ENCODE data around the gene CCDC50.

The CCDC50 gene

DNA sequence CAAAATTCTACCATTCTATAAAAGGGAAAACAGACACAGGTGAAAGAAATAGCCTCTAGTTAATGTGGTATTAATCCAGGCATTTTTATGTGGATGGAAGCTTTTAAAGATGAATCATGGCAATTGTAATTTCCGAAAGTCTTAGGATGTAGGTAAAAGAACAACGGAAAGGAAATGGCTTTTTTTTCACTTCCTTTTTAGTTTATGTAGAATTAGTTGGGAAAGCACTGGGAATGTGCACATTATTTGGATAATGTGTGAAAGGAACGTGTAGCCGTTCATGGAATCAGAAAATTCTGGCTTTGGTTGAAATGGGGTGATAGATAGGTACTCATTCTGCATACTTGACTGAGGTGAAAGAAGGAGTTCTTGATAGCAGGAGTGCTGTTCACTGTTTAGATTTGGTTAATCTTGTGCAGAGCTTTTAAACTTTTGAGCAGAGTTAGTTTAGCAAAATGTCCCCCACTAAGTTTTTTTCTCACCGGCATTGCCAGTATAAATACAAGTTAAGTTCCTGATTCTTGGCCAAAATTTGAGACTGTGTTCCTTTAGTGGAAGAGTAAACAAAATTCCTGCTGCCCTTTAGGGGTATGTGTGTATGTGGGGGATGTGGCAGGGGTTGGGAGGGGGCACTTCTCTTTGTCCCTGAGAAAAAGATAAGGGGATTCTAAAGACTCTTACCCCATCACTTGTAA, 21.3 kb downstream of the CCDC50 start:
- no peak for DNase-seq (ENCODE audit: low read depth)

- no peak for DNase-seq (ENCODE audit: low read depth)
Observed at GRCh38 chr3:191352014-191352413, 22.8 kb downstream of the CCDC50 start.

DNA sequence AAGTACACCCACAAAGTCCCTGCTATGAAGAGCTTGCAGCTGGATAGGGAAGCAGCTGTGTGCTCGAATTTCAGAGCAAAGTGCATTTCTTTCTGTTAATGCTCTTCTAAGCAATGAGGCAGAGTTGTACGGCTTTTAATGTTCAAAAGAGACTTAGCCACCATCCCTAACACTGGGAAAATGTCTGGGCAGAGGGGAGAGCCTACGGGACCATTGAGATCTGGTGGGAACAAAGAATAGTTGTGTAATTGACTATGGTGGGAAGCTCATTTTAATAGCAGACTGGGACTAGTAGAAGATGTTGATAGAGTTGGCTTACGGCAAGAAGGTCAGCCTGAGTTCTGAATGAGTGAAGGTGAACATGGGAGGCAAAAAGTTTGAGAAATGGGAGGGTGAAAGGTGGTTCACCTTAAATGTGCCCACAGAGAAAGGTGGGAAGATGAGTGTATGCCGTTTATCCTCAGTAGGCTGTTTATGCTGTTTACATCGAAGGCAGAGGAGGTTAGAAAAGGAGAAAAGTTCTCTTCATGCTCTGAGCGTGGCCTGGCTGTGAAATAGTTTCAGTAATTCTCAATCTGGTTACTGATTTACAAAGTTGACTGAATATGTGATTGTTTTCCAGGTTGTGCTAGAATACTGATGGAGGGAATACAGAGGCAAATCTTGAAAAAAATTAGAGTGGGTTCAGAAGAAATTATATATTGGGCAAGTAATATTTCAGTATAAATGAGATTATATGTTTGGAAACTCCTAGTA, 24.0 kb downstream of the CCDC50 start:
- DNase-seq (ENCODE audit: low read depth): no peak

DNA sequence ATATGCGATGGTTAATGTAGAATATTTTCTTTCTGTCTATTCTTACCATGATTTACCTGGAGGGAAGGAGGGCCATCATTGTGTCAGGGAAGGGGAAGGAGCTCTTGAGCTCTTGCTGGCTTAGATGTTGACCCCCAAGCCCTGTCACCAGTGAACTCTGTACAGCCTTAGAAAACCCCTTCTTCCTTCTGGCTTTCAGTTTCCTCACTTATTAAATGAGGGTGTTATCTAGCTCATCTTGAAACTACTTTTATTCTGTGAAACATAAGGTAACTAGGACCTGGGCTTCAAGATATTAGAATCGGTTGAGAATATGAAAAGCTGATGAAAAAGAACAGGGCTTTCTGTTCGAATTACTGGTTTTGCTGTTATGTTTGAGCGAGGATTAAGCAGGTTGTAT, 26.2 kb downstream of the CCDC50 start:
- DNase-seq (ENCODE audit: low read depth): no peak

- DNase-seq (ENCODE audit: low read depth): no peak
Observed at GRCh38 chr3:191356631-191357439, 27.6 kb downstream of the CCDC50 start.

DNA sequence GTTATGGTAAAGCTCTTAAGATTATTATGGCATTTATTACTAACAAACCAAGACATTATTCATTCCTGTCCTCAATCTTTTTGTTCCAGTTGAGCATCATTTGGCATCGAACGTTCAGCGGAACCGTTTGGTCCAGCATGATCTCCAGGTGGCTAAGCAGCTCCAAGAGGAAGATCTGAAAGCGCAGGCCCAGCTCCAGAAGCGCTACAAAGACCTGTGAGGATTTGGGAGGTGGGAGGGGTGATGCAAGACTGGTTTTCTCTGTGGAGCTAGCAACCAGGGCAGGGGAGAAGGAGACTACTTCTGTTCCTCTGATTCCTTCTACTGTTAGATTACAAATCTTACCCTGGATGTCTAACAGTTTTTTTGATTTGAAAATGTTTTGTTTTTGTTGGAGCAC, 28.7 kb downstream of the CCDC50 start:
- no peak for DNase-seq (ENCODE audit: low read depth)

DNA sequence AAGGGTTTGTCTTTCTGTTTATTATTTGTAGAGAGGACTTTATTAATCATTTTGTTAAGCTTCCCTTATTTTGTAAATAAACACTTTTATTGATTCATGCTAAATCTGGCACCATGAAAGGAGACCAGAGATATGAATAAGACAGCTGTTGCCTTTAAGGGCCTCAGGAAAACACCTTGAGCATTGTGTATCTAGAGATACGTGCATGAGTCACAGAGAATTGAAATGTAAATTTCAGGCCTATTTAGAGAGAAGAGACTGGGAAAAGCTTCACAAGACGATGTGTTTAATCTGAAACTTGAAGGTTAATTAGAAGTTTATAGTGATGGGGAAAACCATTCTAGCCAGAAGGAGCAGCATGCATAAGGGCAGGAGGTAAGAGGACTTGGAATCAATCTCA, 29.7 kb downstream of the CCDC50 start:
- no peak for DNase-seq (ENCODE audit: low read depth)

DNA sequence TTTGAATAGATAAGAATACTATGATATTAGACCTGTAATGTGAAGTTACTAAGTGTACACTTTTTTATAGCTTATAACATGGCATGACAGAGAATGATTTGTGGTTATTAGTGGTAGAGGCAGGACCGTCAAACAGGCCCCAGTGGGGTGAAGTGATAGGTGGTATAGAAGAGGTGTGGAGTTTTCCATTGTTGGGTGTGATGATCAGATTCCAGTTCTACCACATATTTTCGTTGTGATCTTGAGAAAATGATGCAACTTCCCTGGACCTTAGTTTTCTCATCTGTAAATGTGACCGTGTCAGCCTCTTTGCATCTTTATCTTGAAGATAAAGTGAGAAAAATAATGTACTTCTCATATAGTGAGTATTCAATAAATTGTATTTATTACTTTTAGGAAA, 31.4 kb downstream of the CCDC50 start:
- DNase-seq (ENCODE audit: low read depth): no peak

- DNase-seq (ENCODE audit: low read depth): no peak
Observed at GRCh38 chr3:191361456-191361855, 32.3 kb downstream of the CCDC50 start.

GRCh38 chr3:191362037-191362436, 32.8 kb downstream of the CCDC50 start:
- no peak for DNase-seq (ENCODE audit: low read depth)

- DNase-seq (ENCODE audit: low read depth): no peak
Observed at GRCh38 chr3:191362524-191363090, 33.4 kb downstream of the CCDC50 start.

DNA sequence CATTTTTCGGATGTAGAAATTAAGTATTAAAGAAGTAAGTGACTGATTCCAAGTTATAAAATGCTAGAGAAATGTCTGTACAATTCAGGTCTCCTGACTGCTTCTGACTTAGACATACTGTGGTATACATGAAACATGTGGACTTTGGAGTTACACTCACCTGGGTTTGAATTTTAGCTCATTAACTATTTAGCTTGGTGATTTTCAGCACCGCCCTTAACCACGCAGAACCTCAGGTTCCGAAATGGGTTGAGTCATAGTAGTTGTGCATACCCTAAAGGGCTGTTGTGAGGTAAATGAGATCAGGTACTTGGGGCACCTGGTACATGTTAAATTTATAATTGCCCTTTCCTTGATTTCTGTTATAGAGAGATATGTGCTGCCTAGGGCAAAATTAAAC, 34.0 kb downstream of the CCDC50 start:
- DNase-seq (ENCODE audit: low read depth): no peak

- DNase-seq (ENCODE audit: low read depth): no peak
Observed at GRCh38 chr3:191366675-191367074, 37.5 kb downstream of the CCDC50 start.

- no peak for DNase-seq (ENCODE audit: low read depth)
Observed at GRCh38 chr3:191368755-191369615, 39.8 kb downstream of the CCDC50 start.

DNA sequence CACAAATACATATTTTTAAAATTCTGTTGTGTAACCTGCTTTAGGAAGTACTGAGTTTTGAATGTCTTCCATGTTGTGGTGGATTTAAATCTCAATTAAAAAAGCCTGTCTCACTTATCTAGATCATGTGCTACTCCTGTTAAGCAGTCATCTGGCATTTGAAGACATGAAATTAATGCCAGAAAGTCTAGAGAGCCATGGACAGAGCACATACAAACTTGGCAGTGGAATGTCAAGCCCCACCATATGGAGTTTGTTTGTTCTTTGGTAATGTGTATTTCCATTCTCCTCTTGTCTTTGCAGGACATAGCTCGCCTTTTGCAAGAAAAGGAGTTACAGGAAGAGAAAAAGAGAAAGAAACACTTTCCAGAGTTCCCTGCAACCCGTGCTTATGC, 40.4 kb downstream of the CCDC50 start:
- DNase-seq (ENCODE audit: low read depth): no peak

GRCh38 chr3:191372122-191372521, 42.9 kb downstream of the CCDC50 start:
- no peak for DNase-seq (ENCODE audit: low read depth)

GRCh38 chr3:191373327-191373726, 44.1 kb downstream of the CCDC50 start:
- DNase-seq (ENCODE audit: low read depth): no peak

DNA sequence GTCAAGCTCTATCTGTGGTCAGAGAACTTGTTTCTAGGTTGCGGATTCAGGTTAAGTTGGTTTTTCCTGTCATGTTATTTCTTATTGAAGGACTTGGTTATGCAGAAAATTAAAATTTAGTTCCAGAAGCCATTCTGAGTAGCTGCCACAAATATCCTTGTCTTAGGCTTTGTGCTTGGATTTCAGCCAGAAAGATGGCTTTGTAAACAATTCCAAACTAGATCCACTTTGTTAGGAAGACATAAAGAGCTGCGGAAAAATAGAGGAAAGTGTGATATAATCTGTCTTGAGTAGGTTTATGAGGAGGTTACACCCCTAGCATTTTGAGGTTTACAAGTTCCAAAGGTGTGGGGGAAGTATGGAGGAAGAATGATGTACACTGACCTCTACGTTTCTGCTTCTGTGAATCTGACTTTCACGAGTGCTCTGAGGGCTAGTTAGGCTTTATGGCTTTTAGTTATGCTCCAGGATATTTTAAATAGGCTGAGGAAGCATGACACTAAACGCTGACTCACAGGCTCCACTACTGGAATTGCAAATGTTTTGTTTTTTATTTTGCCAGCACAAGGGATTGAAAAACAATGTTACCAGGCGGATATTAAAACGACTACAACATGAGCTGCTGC, 47.4 kb downstream of the CCDC50 start:
- DNase-seq (ENCODE audit: low read depth): no peak

DNA sequence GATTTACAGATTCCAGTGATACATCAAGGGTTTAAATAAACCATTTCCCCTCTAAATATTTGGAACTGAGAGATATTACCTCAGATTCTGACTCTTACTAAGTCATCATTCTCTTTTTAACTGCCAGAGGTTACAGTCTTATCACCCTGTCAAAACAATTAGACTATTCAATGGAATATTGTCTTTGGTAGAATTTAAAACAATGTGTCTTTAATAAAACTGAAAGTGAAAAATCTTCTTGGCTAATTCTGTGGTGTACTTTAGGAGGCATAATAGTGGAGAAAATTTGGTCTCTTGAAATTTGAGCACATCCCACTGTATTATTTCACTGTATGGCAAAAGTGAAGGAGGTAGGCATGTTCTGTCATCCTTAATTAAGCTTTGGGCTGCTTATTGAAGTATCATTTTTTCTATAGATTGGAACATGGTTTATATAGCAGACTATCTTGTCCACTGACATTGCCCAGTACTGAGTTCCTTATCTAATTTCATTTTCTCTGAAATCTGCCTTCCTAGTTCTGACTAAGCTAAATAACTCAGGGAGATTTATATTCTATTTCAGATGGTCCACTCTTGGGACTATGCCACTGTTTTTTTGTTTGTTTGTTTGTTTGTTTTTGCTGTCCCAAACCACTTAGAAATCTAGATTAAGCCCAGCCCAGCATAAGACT, 49.1 kb downstream of the CCDC50 start:
- DNase-seq (ENCODE audit: low read depth): no peak

- DNase-seq (ENCODE audit: low read depth): no peak
Observed at GRCh38 chr3:191379446-191379845, 50.3 kb downstream of the CCDC50 start.

DNA sequence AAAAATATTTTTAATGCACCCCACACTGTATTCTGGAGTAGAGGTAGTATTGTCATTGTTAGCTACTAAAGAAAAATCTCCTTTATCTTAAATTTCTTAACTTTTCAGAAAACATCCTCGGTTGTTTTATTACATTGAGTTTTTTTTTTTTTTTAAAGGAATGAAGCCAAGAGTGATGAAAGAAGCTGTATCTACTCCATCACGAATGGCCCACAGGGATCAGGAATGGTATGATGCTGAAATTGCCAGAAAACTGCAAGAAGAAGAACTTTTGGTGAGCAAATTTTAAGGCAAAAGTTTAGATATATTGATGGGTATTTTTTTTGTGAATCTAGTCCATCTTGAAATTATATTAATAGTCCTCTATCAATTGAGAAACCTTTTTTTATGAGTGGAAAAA, 50.8 kb downstream of the CCDC50 start:
- no peak for DNase-seq (ENCODE audit: low read depth)
